Epithelial cell of esophagus (primary cell): Measurements from ENCODE around the gene NAA15.
A peak's percentile ranks its signal among the peaks of the same experiment; 100 is the strongest.

ENCODE experiments used
- DNase-seq: peaks from one replicate; pipeline ENCODE4 v3.0.0; 2010; ENCODE audit warnings: low read depth
- H3K4me3 ChIP-seq: 2 replicates; pipeline ENCODE4 v1.5.1; 2011; ENCODE audit warnings: mild to moderate bottlenecking, low read length, control low read depth
- TF ChIP-seq, protein P1 (sequence below): IDR thresholded peaks from 2 replicates; pipeline ENCODE4 v1.5.1; 2011; ENCODE audit warnings: low read depth, mild to moderate bottlenecking, low read length, control low read depth, inconsistent platforms; ENCODE audit not compliant: insufficient read depth; ENCODE audit errors: missing control alignments

Gene NAA15

DNA sequence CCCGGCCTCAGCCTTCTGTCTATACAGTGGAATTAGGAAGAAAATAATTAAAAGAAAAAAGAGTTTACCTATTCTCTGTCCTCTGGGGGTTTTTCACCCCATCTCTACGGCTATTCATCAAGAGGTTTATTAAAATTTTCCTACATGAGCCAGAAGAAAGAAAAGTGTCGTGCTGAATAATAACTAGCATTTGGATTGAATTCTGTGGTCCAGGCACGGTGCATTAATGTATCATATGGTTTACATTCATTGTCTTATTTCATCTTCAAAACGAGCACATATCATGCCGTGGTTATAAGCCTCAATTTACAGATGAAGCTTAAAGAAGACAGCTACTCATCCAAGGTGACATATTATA is 5.4 kb upstream of the NAA15 start:
- H3K4me3 ChIP-seq: peak overlapping the region; percentile 91
- no peak for DNase-seq
- TF ChIP-seq, protein P1, sequence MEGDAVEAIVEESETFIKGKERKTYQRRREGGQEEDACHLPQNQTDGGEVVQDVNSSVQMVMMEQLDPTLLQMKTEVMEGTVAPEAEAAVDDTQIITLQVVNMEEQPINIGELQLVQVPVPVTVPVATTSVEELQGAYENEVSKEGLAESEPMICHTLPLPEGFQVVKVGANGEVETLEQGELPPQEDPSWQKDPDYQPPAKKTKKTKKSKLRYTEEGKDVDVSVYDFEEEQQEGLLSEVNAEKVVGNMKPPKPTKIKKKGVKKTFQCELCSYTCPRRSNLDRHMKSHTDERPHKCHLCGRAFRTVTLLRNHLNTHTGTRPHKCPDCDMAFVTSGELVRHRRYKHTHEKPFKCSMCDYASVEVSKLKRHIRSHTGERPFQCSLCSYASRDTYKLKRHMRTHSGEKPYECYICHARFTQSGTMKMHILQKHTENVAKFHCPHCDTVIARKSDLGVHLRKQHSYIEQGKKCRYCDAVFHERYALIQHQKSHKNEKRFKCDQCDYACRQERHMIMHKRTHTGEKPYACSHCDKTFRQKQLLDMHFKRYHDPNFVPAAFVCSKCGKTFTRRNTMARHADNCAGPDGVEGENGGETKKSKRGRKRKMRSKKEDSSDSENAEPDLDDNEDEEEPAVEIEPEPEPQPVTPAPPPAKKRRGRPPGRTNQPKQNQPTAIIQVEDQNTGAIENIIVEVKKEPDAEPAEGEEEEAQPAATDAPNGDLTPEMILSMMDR: no peak

DNA sequence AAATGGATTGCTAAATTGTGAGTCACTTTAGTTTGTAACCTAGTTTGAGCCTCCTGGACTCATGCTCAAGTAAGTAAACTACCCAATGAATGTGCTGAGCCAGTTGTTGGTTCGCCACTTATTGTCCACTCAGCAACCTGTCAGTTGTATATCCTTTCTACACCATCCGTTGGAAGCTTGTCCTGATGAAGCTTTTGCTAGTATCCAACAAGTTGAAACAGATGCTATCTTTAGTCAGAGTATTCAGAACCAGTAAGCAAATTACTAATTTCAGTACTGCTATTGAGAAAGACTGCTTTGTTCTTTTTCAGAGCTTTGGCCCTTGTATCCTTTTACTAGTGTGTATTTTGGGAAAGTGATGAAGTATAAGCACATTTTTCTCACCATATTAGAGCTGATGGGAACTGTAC is 4.3 kb upstream of the NAA15 start:
- TF ChIP-seq, protein P1: no peak
- no peak overlapping the region for H3K4me3 ChIP-seq
- DNase-seq: peak; percentile 98

DNA sequence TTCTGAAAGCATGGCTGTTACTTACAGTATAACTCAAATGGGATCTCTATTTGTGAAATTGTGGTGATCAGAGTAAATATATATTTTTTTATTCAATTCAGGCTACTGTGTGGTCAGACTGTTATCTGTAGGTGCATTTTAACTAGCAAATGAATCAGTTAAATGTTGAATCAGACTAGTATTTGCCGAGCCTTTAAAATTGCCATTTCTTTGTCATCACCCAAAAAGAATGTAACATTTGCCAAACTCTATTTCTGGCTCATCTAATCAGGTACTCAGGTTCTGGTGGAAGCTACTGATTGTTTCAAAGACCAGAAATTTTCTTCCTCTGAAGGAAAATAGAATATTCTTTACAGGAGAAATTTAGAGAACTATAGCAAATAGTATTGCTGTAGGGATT is 1.8 kb upstream of the NAA15 start:
- TF ChIP-seq, protein P1: no peak
- H3K4me3 ChIP-seq: peak overlapping the region; percentile 86
- DNase-seq: peak; percentile 49

DNA sequence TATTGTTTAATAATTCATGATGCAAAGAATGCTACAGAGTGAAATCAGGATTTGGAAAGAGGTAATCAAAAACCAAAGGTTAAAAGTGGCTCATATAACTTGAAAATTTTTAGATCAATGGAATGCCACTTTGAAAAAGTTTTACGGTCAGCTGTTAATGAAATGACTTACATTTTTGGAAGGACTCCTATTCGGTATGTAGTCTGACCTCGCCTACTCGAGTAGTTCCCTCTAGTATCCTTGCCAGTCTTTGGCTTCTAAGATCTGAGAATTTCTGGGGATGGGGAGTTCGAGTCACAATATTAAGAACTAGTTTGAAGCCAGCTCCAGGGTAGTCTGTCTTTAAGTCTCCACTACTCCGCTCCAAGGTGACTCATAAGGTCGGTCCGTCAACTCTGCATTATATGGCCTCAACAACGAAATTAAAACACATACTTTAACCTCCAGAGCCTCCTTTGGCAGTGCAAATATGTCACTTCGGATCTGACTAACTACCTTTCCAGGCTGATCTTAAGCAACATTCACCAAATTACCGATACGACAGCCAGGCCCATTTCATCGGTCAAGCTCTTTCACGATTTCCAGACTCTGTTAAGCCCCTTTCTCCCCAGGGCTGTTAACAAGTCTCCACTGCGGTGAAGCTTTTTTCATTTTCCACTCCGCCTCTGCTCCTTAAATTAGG is 733 bp upstream of the NAA15 start:
- H3K4me3 ChIP-seq: peak overlapping the region; percentile 86
- peak; percentile 79 for DNase-seq
- TF ChIP-seq, protein P1: no peak

DNA sequence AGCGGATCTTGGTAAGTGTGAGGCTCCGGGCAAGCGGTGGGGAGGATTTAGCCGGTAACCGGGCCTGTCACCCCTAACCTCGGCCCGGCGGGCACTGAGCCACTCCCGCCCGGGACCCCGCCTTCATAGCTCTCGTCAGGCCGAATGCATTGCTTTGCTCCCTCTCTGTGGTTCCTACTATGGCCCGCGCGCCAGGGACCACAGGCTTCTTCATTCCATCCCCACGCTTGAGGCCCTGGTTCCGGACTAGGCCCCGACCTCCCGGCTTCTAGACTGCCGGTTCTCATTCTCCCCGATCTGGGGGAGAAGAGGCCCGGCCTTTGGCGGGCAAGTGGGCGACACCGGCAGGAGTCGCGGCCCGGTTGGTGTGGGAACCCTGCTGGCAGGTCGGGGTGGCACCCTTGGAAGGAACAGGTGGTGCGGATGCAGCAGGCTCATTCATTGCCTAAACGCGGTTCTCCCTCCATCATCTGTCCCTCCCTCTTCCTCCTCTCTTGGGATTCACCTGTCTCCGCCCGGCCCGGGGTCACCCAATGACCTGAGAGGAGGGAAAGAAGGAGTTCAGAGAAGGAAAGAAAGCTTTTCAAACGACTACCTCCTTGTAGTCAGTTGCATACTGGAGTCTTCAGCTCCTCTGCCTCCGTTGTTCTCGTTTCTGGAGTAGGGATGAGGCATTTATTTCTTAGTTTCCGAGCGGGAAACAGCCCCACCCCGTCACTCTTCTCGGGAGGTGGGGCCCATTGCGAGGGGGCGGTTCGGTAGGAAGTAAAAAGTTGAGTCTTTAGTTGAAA is 711 bp downstream of the NAA15 start, which contains the start of gene NDUFC1:
Gene NDUFC1, minus strand, starts transcription at position 657 of the 791 bp plus-strand sequence. CDS start 6,679 bp downstream, outside the sequence.
- TF ChIP-seq, protein P1: peak; percentile 31
- peak; percentile 66 for DNase-seq
- peak within 1 kb of the TSS; percentile 86 for H3K4me3 ChIP-seq

DNA sequence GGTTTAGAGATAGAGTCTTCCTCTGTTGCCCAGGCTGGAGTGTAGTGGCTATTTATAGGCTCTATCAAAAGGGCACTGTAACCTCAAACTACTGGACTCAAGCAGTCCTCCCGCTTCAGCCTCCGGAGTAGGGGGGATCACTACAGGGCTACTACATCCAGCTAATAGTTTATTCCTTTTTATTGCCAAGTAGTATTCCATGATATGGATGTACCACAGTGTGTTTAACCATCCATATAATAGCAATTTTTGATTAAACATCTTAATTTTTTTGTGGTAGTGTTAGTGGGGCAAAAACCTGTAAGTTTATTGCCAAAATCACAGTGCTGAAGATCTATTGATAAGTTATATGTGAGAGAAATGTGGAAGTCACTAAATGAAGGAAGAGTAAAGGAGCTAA is 3.6 kb downstream of the NAA15 start:
- no peak for DNase-seq
- H3K4me3 ChIP-seq: no peak overlapping the region
- TF ChIP-seq, protein P1: no peak

DNA sequence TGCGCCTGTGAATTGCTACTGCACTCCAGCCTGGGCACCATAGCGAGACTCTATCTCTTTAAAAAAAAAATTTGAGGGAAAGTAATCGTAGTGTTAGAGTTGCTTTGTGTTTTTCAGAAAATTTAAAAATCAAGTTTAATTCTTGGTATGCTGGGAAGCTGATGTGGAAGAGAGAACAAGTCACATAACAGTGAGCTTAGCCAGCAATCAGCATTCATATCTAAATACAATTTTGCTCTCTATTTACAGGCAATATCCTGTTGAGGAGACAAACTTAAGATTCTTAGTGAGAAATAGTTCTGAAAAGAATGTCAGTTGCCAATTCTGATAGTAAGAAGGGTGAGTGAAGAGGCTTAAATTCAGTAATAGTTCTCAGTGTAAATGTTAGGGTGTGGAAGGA is 10.6 kb downstream of the NAA15 start:
- no peak overlapping the region for H3K4me3 ChIP-seq
- no peak for DNase-seq
- TF ChIP-seq, protein P1: no peak
